OCI-LY3 (cell line): ENCODE measurements around the gene ESRRA.

Source experiments
- EZH2phosphoT487 ChIP-seq: fragments of 200-600 bp; shearing (Covaris generic); IDR thresholded peaks from 2 replicates; pipeline ENCODE4 v1.6.1; 2018; ENCODE audit warnings: antibody characterized with exemption, mixed run types, low read depth
- TF ChIP-seq, protein P1 (sequence below): fragments of 200-600, 300-600 bp; sonication (generic); IDR thresholded peaks from 2 replicates; pipeline ENCODE4 v1.5.1; 2014; ENCODE audit warnings: antibody characterized with exemption, low read length, low read depth

DNA sequence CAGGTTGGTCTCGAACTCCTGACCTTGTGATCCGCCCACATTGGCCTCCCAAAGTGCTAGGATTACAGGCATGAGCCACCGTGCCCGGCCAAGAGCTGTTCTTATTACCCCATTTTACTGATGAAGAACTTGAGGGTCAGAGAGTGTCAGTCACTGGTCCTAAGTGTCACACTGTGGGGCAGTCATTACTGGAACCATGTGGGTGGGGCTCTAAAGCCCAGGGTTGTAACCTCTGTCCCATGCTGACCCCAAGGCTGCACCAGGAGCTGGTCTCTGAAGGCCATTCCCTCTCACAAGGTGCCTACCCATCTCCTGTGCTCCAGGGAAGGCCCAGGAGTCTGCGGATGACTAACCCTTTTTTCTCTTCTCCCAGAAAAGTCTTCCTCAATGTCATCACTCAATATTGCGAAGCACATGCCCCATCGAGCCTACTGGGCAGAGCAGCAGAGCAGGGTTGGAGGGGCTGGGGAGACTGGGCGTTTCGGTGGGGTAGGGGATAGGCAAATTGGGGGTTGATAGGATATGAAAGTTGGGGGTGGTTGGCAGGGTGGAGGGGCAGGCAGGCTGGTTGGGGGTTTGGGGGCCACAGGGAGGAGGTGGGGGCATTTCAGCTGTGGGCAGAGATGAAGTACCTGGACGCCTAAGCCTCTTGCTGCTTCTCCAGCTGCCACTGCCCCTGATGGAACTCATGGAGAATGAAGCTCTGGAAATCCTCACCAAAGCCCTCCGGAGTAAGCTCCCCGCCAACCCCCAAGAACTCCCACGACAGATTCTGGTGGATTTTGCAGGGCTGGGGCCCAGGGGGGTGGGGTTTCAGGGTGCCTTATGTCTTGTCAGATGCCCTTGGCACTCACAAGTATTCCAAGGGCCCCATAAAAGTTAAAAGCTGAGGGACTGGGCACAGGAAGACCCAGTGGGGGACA is 2.0 kb upstream of the ESRRA start:
- TF ChIP-seq, protein P1, sequence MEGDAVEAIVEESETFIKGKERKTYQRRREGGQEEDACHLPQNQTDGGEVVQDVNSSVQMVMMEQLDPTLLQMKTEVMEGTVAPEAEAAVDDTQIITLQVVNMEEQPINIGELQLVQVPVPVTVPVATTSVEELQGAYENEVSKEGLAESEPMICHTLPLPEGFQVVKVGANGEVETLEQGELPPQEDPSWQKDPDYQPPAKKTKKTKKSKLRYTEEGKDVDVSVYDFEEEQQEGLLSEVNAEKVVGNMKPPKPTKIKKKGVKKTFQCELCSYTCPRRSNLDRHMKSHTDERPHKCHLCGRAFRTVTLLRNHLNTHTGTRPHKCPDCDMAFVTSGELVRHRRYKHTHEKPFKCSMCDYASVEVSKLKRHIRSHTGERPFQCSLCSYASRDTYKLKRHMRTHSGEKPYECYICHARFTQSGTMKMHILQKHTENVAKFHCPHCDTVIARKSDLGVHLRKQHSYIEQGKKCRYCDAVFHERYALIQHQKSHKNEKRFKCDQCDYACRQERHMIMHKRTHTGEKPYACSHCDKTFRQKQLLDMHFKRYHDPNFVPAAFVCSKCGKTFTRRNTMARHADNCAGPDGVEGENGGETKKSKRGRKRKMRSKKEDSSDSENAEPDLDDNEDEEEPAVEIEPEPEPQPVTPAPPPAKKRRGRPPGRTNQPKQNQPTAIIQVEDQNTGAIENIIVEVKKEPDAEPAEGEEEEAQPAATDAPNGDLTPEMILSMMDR: no peak
- no peak for TF ChIP-seq EZH2phosphoT487
